H9 (cell line): ENCODE measurements around the gene DNAJB6. TPM values are rescaled to one million over a fixed set of nuclear protein-coding genes. Genes with fewer than 3 reads are reported as not detected.

Experiments used
- DNase-seq: peaks from one replicate; pipeline ENCODE4 v3.0.0-alpha.2; 2017
- H2AFZ ChIP-seq: one replicate; pipeline ENCODE4 v1.6.1; 2013; ENCODE audit warnings: mild to moderate bottlenecking, low read length, control low read depth, moderate library complexity
- H2AK5ac ChIP-seq: 2 replicates; pipeline ENCODE4 v1.6.1; 2013; ENCODE audit warnings: low read length, control low read depth, mixed read lengths; ENCODE audit not compliant: insufficient read length
- H2BK120ac ChIP-seq: one replicate; pipeline ENCODE4 v1.6.1; 2013; ENCODE audit warnings: low read depth, mild to moderate bottlenecking, low read length, control low read depth, inconsistent platforms; ENCODE audit not compliant: poor library complexity, severe bottlenecking
- H2BK12ac ChIP-seq: 2 replicates; pipeline ENCODE4 v1.6.1; 2013; ENCODE audit warnings: low read length, control low read depth, mixed read lengths, low read depth; ENCODE audit not compliant: insufficient read length
- H2BK15ac ChIP-seq: 2 replicates; pipeline ENCODE4 v1.6.1; 2013; ENCODE audit warnings: low read depth, low read length, control low read depth
- H2BK20ac ChIP-seq: one replicate; pipeline ENCODE4 v1.6.1; 2013; ENCODE audit warnings: low read depth, mild to moderate bottlenecking, low read length, control low read depth, inconsistent platforms; ENCODE audit not compliant: poor library complexity, severe bottlenecking
- H2BK5ac ChIP-seq: 2 replicates; pipeline ENCODE4 v1.6.1; 2013; ENCODE audit warnings: low read length, control low read depth, mixed read lengths; ENCODE audit not compliant: insufficient read length
- H3K14ac ChIP-seq: 2 replicates; pipeline ENCODE4 v1.6.1; 2013; ENCODE audit warnings: low read length, control low read depth; ENCODE audit not compliant: insufficient read depth
- H3K18ac ChIP-seq: 2 replicates; pipeline ENCODE4 v1.6.1; 2013; ENCODE audit warnings: low read depth, mild to moderate bottlenecking, mixed read lengths, low read length, control low read depth; ENCODE audit not compliant: insufficient read length
- H3K23ac ChIP-seq: 2 replicates; pipeline ENCODE4 v1.6.1; 2013; ENCODE audit warnings: low read length, control low read depth, mixed read lengths, low read depth; ENCODE audit not compliant: insufficient read length
- H3K23me2 ChIP-seq: 2 replicates; pipeline ENCODE4 v1.6.1; 2013; ENCODE audit warnings: low read depth, mild to moderate bottlenecking, mixed read lengths, low read length, control low read depth; ENCODE audit not compliant: insufficient read length, poor library complexity, severe bottlenecking
- H3K27ac ChIP-seq: 2 replicates; pipeline ENCODE4 v1.5.1; 2013; ENCODE audit warnings: low read length, control low read depth, mixed read lengths, low read depth; ENCODE audit not compliant: insufficient read length
- H3K27me3 ChIP-seq: 2 replicates; pipeline ENCODE4 v1.6.1; 2013; ENCODE audit warnings: low read length, control low read depth, inconsistent platforms; ENCODE audit not compliant: insufficient read depth
- H3K4ac ChIP-seq: 2 replicates; pipeline ENCODE4 v1.6.1; 2013; ENCODE audit warnings: low read depth, mild to moderate bottlenecking, control low read depth, inconsistent platforms, low read length, moderate library complexity
- H3K4me1 ChIP-seq: 2 replicates; pipeline ENCODE4 v1.6.1; 2013; ENCODE audit warnings: low read length, control low read depth, inconsistent platforms; ENCODE audit not compliant: insufficient read depth
- H3K4me2 ChIP-seq: 2 replicates; pipeline ENCODE4 v1.6.1; 2013; ENCODE audit warnings: low read length, control low read depth, mixed read lengths; ENCODE audit not compliant: insufficient read length, insufficient read depth
- H3K56ac ChIP-seq: 2 replicates; pipeline ENCODE4 v1.6.1; 2013; ENCODE audit warnings: low read depth, mild to moderate bottlenecking, mixed read lengths, low read length, control low read depth; ENCODE audit not compliant: insufficient read length
- H3K79me1 ChIP-seq: 2 replicates; pipeline ENCODE4 v1.6.1; 2013; ENCODE audit warnings: low read depth, mild to moderate bottlenecking, moderate library complexity, low read length, control low read depth, inconsistent platforms; ENCODE audit not compliant: insufficient read depth, poor library complexity, severe bottlenecking
- H3K79me2 ChIP-seq: 2 replicates; pipeline ENCODE4 v1.6.1; 2013; ENCODE audit warnings: low read length, control low read depth, inconsistent platforms; ENCODE audit not compliant: insufficient read depth
- H3K9ac ChIP-seq: 2 replicates; pipeline ENCODE4 v1.6.1; 2013; ENCODE audit warnings: low read length, control low read depth, mixed read lengths; ENCODE audit not compliant: insufficient read length; ENCODE audit errors: extremely low read depth
- H3K9me3 ChIP-seq: one replicate; pipeline ENCODE4 v1.6.1; 2013; ENCODE audit warnings: low read depth, low read length, inconsistent platforms; ENCODE audit not compliant: control insufficient read depth
- H3T11ph ChIP-seq: one replicate; pipeline ENCODE4 v1.6.1; 2013; ENCODE audit warnings: mild to moderate bottlenecking, low read length, control low read depth, inconsistent platforms
- H4K20me1 ChIP-seq: one replicate; pipeline ENCODE4 v1.6.1; 2013; ENCODE audit not compliant: control insufficient read depth, insufficient read length, insufficient read depth
- H4K5ac ChIP-seq: 2 replicates; pipeline ENCODE4 v1.6.1; 2013; ENCODE audit warnings: low read depth, mild to moderate bottlenecking, mixed read lengths, low read length, control low read depth; ENCODE audit not compliant: insufficient read length
- H4K8ac ChIP-seq: replicated peaks from 2 replicates; pipeline ENCODE4 v1.6.1; 2013; ENCODE audit warnings: low read length, control low read depth, mixed read lengths, low read depth; ENCODE audit not compliant: insufficient read length
- H4K91ac ChIP-seq: 2 replicates; pipeline ENCODE4 v1.6.1; 2013; ENCODE audit warnings: low read depth, mild to moderate bottlenecking, moderate library complexity, mixed read lengths, low read length, control low read depth; ENCODE audit not compliant: insufficient read length
- H3K27ac Mint-ChIP-seq, 3 experiments: 2 replicates in 2 of 3; 3 replicates in 1 of 3; pipeline ENCODE4 v1.8.0; 2020 to 2021; ENCODE audit warnings: mixed read lengths in 3 of 3, mild to moderate bottlenecking in 1 of 3, moderate library complexity in 1 of 3
- H3K27me3 Mint-ChIP-seq: 2 replicates; pipeline ENCODE4 v1.8.0; 2021; ENCODE audit warnings: low read depth, mild to moderate bottlenecking, moderate library complexity, mixed read lengths
- H3K36me3 Mint-ChIP-seq, 3 experiments: 2 replicates in 2 of 3; 3 replicates in 1 of 3; pipeline ENCODE4 v1.8.0; 2020 to 2021; ENCODE audit warnings: low read depth in 3 of 3, mixed read lengths in 3 of 3; ENCODE audit not compliant: insufficient read depth in 1 of 3
- H3K4me1 Mint-ChIP-seq, 2 experiments: 2 replicates each; pipeline ENCODE4 v1.8.0; 2020; ENCODE audit warnings: mixed read lengths in 2 of 2
- H3K4me3 Mint-ChIP-seq, 2 experiments: 2 replicates in 1 of 2; 3 replicates in 1 of 2; pipeline ENCODE4 v1.8.0; 2020 to 2021; ENCODE audit warnings: mild to moderate bottlenecking in 2 of 2, mixed read lengths in 2 of 2, moderate library complexity in 1 of 2
- H3K9me3 Mint-ChIP-seq, 2 experiments: 2 replicates in 1 of 2; 3 replicates in 1 of 2; pipeline ENCODE4 v1.8.0; 2020; ENCODE audit warnings: mild to moderate bottlenecking in 2 of 2, mixed read lengths in 2 of 2, moderate library complexity in 1 of 2
- WGBS: extraction: QIAGEN DNeasy Blood & Tissue Kit; methylation state at CpG from one replicate; pipeline ENCODE4 v1.1.7; 2013; ENCODE audit warnings: missing lambda C conversion rate, low lambda C conversion rate, mixed read lengths; ENCODE audit not compliant: insufficient read length; ENCODE audit errors: extremely low coverage; 5-methylcytosine and 5-hydroxymethylcytosine counted together
- total RNA-seq: library from RNA; stranded (reverse); gene quantifications from 2 replicates; pipeline ENCODE4 v1.2.1, GENCODE V29; 2021
- TF ChIP-seq, protein P1 (sequence below): fragments of 200-600 bp; sonication (generic); conservative IDR thresholded peaks from 3 replicates; pipeline ENCODE4 v1.8.0; 2021; ENCODE audit warnings: antibody characterized with exemption, mild to moderate bottlenecking

Gene DNAJB6
- total RNA-seq, 1 experiment from 2014 or later = 215 TPM

DNA sequence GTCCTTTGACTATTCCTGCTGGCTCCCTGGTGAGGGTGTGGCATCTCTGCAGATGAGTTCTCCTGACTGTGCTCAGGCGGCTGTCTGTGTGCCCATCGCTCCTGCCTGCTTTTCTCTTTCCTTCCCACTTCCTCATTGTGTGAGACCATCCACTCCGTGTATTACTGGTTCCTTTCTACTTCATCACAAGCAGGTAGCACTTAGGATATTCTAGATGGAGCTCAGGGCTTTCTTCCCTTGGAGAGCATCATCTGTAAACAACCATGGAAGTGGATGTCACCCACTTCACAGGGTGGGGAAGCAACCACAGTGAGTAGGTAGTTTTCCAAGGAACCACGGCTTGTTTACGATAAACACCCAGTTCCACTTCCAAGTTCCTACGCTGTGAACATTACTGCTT lies 15.7 kb downstream of the DNAJB6 start:
- TF ChIP-seq, protein P1, sequence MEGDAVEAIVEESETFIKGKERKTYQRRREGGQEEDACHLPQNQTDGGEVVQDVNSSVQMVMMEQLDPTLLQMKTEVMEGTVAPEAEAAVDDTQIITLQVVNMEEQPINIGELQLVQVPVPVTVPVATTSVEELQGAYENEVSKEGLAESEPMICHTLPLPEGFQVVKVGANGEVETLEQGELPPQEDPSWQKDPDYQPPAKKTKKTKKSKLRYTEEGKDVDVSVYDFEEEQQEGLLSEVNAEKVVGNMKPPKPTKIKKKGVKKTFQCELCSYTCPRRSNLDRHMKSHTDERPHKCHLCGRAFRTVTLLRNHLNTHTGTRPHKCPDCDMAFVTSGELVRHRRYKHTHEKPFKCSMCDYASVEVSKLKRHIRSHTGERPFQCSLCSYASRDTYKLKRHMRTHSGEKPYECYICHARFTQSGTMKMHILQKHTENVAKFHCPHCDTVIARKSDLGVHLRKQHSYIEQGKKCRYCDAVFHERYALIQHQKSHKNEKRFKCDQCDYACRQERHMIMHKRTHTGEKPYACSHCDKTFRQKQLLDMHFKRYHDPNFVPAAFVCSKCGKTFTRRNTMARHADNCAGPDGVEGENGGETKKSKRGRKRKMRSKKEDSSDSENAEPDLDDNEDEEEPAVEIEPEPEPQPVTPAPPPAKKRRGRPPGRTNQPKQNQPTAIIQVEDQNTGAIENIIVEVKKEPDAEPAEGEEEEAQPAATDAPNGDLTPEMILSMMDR = no peak
- Histone ChIP-seq H2BK20ac (no peak overlapping the region), H3K4ac (no peak overlapping the region), H3K79me2 (peaks cover 92% of the 10 kb centered on the region), H3K23me2 (no peaks in the 10 kb centered on the region), H3K56ac (no peak overlapping the region), H4K8ac (no peak overlapping the region), H3K9me3 (no peaks in the 10 kb centered on the region), H3K9ac (no peak overlapping the region), H4K91ac (no peak overlapping the region), H3K4me2 (no peak overlapping the region), H4K5ac (no peak overlapping the region), H3K79me1 (no peaks in the 10 kb centered on the region), H2BK12ac (no peak overlapping the region), H3K27me3 (no peaks in the 10 kb centered on the region), H3T11ph (no peak overlapping the region), H4K20me1 (peaks cover 3% of the 10 kb centered on the region), H3K4me1 (peaks cover 17% of the 10 kb centered on the region), H3K23ac (no peak overlapping the region), H2BK5ac (no peak overlapping the region), H3K27ac (no peak overlapping the region), H2BK120ac (no peak overlapping the region), H2AK5ac (no peak overlapping the region), H3K18ac (no peak overlapping the region), H3K14ac (no peak overlapping the region), H2BK15ac (no peak overlapping the region), H2AFZ (no peak overlapping the region)
- Mint-ChIP-seq H3K9me3 (no peaks in the 10 kb centered on the region), H3K4me3 (no peak overlapping the region; a peak in 1 of 5 replicates), H3K36me3 (peaks cover 9 to 25% (median 18%) of the 10 kb centered on the region in 3 experiments), H3K4me1 (peaks cover 65 to 80% of the 10 kb centered on the region in 2 experiments), H3K27ac (peak overlapping the region; percentile 41 to 56 (median 49); a peak in 4 of 7 replicates), H3K27me3 (no peaks in the 10 kb centered on the region)
- DNase-seq = no peak
- no CpG with 5 or more reads among the region's 6 CpGs for WGBS
